K562 (cell line): ENCODE data around the gene SOX12. TPM values are rescaled to one million over a fixed set of nuclear protein-coding genes. Genes with fewer than 3 reads are reported as not detected.

Source experiments
- ATF1 ChIP-seq, 2 experiments: fragments of 450-650 bp in 1 of 2; IDR thresholded peaks; 2 replicates each; pipeline ENCODE4 v1.6.1; 2016; ENCODE audit warnings: missing compliant biosample characterization in 1 of 2, missing genetic modification characterization in 1 of 2
- BHLHE40 ChIP-seq: IDR thresholded peaks from 2 replicates; pipeline ENCODE4 v1.6.1; 2011; ENCODE audit warnings: low read length, improper control_type of control experiment
- FOXM1 ChIP-seq, 2 experiments: fragments of 450-650 bp in 1 of 2; sonication (generic) in 1 of 2; formaldehyde crosslinking in 1 of 2; IDR thresholded peaks; 2 replicates each; pipeline versions ENCODE4 v1.6.1 to v1.9.0; 2017 to 2022; ENCODE audit warnings: low read depth in 2 of 2, mild to moderate bottlenecking in 2 of 2, missing genetic modification reagents in 1 of 2, moderate library complexity in 1 of 2
- KDM2B ChIP-seq: fragments of 250-450 bp; sonication (Bioruptor Pico); IDR thresholded peaks from 2 replicates; pipeline ENCODE4 v1.8.0; 2021; ENCODE audit warnings: mild to moderate bottlenecking, moderate library complexity
- ZNF232 ChIP-seq: sonication (generic); formaldehyde crosslinking; IDR thresholded peaks from 2 replicates; pipeline ENCODE4 v1.8.0; 2022; ENCODE audit warnings: mild to moderate bottlenecking, missing genetic modification reagents
- polyA plus RNA-seq, 8 experiments: library from polyadenylated mRNA; depleted of rRNA in 4 of 8; stranded (reverse) in 5 of 8; unstranded in 3 of 8; fragments of >200 nt; fragmentation: Nextera tagmentation in 2 of 8; fragmentation: Illumina TruSeq in 1 of 8; extraction: Ambion mirVana in 2 of 8; extraction: Trizol in 1 of 8; gene quantifications; 2 replicates each; pipeline versions ENCODE4 v1.2.1 to v1.2.3, GENCODE V29; 2011 to 2014; ENCODE audit warnings: inconsistent platforms in 1 of 8, missing spikeins in 1 of 8
- total RNA-seq, 7 experiments: library from RNA; depleted of rRNA in 6 of 7; stranded (reverse); fragments of >200 nt in 6 of 7; fragmentation: Illumina TruSeq in 2 of 7; extraction: Trizol in 2 of 7; gene quantifications; 2 replicates each; pipeline versions ENCODE4 v1.2.1 to v1.2.3, GENCODE V29; 2011 to 2021; ENCODE audit warnings: low replicate concordance in 1 of 7
- TF ChIP-seq, protein P1 (sequence below), 2 experiments: IDR thresholded peaks; 2 replicates each; pipeline ENCODE4 v1.6.1; 2011; ENCODE audit warnings: borderline replicate concordance in 1 of 2, control low read depth in 1 of 2, low read depth in 1 of 2, low read length in 1 of 2, mild to moderate bottlenecking in 1 of 2, mixed read lengths in 1 of 2, moderate library complexity in 1 of 2; ENCODE audit not compliant: insufficient read depth in 1 of 2, insufficient read length in 1 of 2, poor library complexity in 1 of 2, severe bottlenecking in 1 of 2; ENCODE audit errors: extremely low read depth in 1 of 2
- TF ChIP-seq, protein P2 (sequence below): fragments of 450-650 bp; IDR thresholded peaks from 2 replicates; pipeline ENCODE4 v1.6.1; 2016; ENCODE audit warnings: low read depth, mild to moderate bottlenecking, moderate library complexity
- TF ChIP-seq, protein P3 (sequence below): fragments of 450-650 bp; IDR thresholded peaks from 2 replicates; pipeline ENCODE4 v1.6.1; 2016; ENCODE audit warnings: mild to moderate bottlenecking, moderate library complexity
- TF ChIP-seq, protein P4 (sequence below): sonication (generic); formaldehyde crosslinking; IDR thresholded peaks from 2 replicates; pipeline ENCODE4 v1.4.0; 2020; ENCODE audit warnings: mild to moderate bottlenecking, missing genetic modification reagents

SOX12 gene
- total and polyA plus RNA-seq, 9 of the 15 experiments (the other 6 are each of a cell fraction or from before 2014, with no cell fraction given): 0.42 to 26.3 (median 2.6) TPM

DNA sequence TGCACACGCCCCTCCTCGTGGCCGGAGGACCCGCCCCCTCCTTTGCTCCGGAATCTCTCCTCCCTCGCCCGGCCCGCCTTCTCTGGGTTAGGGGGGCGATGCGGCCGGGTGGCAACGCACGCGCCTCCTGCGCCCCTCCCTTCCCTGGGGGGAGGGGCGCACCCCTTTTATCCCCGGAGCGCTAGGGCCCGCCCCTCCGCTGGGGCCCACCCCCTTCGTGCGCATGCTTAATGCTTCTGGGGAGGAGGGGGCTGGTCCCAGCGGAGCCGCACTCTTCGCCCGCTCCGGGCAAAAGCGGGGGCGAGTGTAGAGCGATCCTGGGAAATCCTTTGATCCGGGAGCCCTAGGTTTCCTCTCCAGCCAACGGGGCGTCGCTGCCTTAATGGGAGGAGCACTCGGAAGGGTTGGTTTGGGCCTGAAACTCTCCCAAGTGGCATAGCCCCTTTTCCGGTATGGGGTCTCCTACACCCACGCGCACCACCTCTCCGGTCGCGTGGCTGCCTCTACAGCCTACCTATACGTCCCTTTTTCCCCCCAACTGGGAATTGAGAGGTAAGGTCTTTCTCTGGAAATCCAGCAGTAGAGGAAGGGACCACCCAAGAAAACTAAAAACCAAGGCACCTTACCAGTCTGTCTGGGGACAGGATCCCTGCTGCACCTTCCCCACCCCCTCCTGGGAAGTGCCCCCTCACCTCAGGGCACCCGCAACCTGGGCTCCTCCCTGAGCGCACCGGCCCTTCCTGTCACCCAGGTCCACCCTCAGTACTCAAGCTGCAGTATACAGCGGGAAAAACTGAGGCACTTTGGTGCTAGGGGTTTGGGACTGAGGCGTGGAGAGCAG, 2.1 kb downstream of the SOX12 start (continued):
- TF ChIP-seq FOXM1 (IDR thresholded peaks at IDR 0.05; ENCODE audit: low read depth) (no peak), FOXM1 (CRISPR knock-in tag; IDR thresholded peaks at IDR 0.05; ENCODE audit: low read depth) (peak; percentile 42; the same call in 1 of the 2 replicates), ZNF232 (CRISPR knock-in tag) (peak; percentile 43; the same call in 1 of the 2 replicates), KDM2B (CRISPR knock-in tag) (0 out of 2 replicates have a peak, but pooled peaks have one; percentile 65), ATF1 (CRISPR knock-in tag; IDR thresholded peaks at IDR 0.05) (no peak), ATF1 (tag; IDR thresholded peaks at IDR 0.05) (0 out of 2 replicates have a peak, but pooled peaks have one; percentile 19), BHLHE40 (peak; percentile 67)
- TF ChIP-seq, protein P1, sequence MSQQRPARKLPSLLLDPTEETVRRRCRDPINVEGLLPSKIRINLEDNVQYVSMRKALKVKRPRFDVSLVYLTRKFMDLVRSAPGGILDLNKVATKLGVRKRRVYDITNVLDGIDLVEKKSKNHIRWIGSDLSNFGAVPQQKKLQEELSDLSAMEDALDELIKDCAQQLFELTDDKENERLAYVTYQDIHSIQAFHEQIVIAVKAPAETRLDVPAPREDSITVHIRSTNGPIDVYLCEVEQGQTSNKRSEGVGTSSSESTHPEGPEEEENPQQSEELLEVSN (IDR thresholded peaks at IDR 0.05; ENCODE audit: borderline replicate concordance in 1 of 2, extremely low read depth in 1 of 2, insufficient read depth in 1 of 2, insufficient read length in 1 of 2, low read depth in 1 of 2, low read length in 1 of 2, poor library complexity in 1 of 2, severe bottlenecking in 1 of 2): peak in 1 of 2 experiments; percentile 71
- TF ChIP-seq, protein P2, sequence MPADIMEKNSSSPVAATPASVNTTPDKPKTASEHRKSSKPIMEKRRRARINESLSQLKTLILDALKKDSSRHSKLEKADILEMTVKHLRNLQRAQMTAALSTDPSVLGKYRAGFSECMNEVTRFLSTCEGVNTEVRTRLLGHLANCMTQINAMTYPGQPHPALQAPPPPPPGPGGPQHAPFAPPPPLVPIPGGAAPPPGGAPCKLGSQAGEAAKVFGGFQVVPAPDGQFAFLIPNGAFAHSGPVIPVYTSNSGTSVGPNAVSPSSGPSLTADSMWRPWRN: peak; percentile 60; the same call in 1 of the 2 replicates
- TF ChIP-seq, protein P3, sequence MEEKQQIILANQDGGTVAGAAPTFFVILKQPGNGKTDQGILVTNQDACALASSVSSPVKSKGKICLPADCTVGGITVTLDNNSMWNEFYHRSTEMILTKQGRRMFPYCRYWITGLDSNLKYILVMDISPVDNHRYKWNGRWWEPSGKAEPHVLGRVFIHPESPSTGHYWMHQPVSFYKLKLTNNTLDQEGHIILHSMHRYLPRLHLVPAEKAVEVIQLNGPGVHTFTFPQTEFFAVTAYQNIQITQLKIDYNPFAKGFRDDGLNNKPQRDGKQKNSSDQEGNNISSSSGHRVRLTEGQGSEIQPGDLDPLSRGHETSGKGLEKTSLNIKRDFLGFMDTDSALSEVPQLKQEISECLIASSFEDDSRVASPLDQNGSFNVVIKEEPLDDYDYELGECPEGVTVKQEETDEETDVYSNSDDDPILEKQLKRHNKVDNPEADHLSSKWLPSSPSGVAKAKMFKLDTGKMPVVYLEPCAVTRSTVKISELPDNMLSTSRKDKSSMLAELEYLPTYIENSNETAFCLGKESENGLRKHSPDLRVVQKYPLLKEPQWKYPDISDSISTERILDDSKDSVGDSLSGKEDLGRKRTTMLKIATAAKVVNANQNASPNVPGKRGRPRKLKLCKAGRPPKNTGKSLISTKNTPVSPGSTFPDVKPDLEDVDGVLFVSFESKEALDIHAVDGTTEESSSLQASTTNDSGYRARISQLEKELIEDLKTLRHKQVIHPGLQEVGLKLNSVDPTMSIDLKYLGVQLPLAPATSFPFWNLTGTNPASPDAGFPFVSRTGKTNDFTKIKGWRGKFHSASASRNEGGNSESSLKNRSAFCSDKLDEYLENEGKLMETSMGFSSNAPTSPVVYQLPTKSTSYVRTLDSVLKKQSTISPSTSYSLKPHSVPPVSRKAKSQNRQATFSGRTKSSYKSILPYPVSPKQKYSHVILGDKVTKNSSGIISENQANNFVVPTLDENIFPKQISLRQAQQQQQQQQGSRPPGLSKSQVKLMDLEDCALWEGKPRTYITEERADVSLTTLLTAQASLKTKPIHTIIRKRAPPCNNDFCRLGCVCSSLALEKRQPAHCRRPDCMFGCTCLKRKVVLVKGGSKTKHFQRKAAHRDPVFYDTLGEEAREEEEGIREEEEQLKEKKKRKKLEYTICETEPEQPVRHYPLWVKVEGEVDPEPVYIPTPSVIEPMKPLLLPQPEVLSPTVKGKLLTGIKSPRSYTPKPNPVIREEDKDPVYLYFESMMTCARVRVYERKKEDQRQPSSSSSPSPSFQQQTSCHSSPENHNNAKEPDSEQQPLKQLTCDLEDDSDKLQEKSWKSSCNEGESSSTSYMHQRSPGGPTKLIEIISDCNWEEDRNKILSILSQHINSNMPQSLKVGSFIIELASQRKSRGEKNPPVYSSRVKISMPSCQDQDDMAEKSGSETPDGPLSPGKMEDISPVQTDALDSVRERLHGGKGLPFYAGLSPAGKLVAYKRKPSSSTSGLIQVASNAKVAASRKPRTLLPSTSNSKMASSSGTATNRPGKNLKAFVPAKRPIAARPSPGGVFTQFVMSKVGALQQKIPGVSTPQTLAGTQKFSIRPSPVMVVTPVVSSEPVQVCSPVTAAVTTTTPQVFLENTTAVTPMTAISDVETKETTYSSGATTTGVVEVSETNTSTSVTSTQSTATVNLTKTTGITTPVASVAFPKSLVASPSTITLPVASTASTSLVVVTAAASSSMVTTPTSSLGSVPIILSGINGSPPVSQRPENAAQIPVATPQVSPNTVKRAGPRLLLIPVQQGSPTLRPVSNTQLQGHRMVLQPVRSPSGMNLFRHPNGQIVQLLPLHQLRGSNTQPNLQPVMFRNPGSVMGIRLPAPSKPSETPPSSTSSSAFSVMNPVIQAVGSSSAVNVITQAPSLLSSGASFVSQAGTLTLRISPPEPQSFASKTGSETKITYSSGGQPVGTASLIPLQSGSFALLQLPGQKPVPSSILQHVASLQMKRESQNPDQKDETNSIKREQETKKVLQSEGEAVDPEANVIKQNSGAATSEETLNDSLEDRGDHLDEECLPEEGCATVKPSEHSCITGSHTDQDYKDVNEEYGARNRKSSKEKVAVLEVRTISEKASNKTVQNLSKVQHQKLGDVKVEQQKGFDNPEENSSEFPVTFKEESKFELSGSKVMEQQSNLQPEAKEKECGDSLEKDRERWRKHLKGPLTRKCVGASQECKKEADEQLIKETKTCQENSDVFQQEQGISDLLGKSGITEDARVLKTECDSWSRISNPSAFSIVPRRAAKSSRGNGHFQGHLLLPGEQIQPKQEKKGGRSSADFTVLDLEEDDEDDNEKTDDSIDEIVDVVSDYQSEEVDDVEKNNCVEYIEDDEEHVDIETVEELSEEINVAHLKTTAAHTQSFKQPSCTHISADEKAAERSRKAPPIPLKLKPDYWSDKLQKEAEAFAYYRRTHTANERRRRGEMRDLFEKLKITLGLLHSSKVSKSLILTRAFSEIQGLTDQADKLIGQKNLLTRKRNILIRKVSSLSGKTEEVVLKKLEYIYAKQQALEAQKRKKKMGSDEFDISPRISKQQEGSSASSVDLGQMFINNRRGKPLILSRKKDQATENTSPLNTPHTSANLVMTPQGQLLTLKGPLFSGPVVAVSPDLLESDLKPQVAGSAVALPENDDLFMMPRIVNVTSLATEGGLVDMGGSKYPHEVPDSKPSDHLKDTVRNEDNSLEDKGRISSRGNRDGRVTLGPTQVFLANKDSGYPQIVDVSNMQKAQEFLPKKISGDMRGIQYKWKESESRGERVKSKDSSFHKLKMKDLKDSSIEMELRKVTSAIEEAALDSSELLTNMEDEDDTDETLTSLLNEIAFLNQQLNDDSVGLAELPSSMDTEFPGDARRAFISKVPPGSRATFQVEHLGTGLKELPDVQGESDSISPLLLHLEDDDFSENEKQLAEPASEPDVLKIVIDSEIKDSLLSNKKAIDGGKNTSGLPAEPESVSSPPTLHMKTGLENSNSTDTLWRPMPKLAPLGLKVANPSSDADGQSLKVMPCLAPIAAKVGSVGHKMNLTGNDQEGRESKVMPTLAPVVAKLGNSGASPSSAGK: peak; percentile 23; the same call in 1 of the 2 replicates
- TF ChIP-seq, protein P4, sequence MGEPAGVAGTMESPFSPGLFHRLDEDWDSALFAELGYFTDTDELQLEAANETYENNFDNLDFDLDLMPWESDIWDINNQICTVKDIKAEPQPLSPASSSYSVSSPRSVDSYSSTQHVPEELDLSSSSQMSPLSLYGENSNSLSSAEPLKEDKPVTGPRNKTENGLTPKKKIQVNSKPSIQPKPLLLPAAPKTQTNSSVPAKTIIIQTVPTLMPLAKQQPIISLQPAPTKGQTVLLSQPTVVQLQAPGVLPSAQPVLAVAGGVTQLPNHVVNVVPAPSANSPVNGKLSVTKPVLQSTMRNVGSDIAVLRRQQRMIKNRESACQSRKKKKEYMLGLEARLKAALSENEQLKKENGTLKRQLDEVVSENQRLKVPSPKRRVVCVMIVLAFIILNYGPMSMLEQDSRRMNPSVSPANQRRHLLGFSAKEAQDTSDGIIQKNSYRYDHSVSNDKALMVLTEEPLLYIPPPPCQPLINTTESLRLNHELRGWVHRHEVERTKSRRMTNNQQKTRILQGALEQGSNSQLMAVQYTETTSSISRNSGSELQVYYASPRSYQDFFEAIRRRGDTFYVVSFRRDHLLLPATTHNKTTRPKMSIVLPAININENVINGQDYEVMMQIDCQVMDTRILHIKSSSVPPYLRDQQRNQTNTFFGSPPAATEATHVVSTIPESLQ (CRISPR knock-in tag): 0 out of 2 replicates have a peak, but pooled peaks have one; percentile 37
